H9 (cell line): ENCODE measurements around the gene FILIP1. TPM values are rescaled to one million over a fixed set of nuclear protein-coding genes. Genes with fewer than 3 reads are reported as not detected.

Experiments used
- DNase-seq: peaks from one replicate; pipeline ENCODE4 v3.0.0-alpha.2; 2017
- H2AFZ ChIP-seq: one replicate; pipeline ENCODE4 v1.6.1; 2013; ENCODE audit warnings: mild to moderate bottlenecking, low read length, control low read depth, moderate library complexity
- H2AK5ac ChIP-seq: 2 replicates; pipeline ENCODE4 v1.6.1; 2013; ENCODE audit warnings: low read length, control low read depth, mixed read lengths; ENCODE audit not compliant: insufficient read length
- H2BK120ac ChIP-seq: one replicate; pipeline ENCODE4 v1.6.1; 2013; ENCODE audit warnings: low read depth, mild to moderate bottlenecking, low read length, control low read depth, inconsistent platforms; ENCODE audit not compliant: poor library complexity, severe bottlenecking
- H2BK12ac ChIP-seq: 2 replicates; pipeline ENCODE4 v1.6.1; 2013; ENCODE audit warnings: low read length, control low read depth, mixed read lengths, low read depth; ENCODE audit not compliant: insufficient read length
- H2BK15ac ChIP-seq: 2 replicates; pipeline ENCODE4 v1.6.1; 2013; ENCODE audit warnings: low read depth, low read length, control low read depth
- H2BK20ac ChIP-seq: one replicate; pipeline ENCODE4 v1.6.1; 2013; ENCODE audit warnings: low read depth, mild to moderate bottlenecking, low read length, control low read depth, inconsistent platforms; ENCODE audit not compliant: poor library complexity, severe bottlenecking
- H2BK5ac ChIP-seq: 2 replicates; pipeline ENCODE4 v1.6.1; 2013; ENCODE audit warnings: low read length, control low read depth, mixed read lengths; ENCODE audit not compliant: insufficient read length
- H3K14ac ChIP-seq: 2 replicates; pipeline ENCODE4 v1.6.1; 2013; ENCODE audit warnings: low read length, control low read depth; ENCODE audit not compliant: insufficient read depth
- H3K18ac ChIP-seq: 2 replicates; pipeline ENCODE4 v1.6.1; 2013; ENCODE audit warnings: low read depth, mild to moderate bottlenecking, mixed read lengths, low read length, control low read depth; ENCODE audit not compliant: insufficient read length
- H3K23ac ChIP-seq: 2 replicates; pipeline ENCODE4 v1.6.1; 2013; ENCODE audit warnings: low read length, control low read depth, mixed read lengths, low read depth; ENCODE audit not compliant: insufficient read length
- H3K23me2 ChIP-seq: 2 replicates; pipeline ENCODE4 v1.6.1; 2013; ENCODE audit warnings: low read depth, mild to moderate bottlenecking, mixed read lengths, low read length, control low read depth; ENCODE audit not compliant: insufficient read length, poor library complexity, severe bottlenecking
- H3K27ac ChIP-seq: 2 replicates; pipeline ENCODE4 v1.5.1; 2013; ENCODE audit warnings: low read length, control low read depth, mixed read lengths, low read depth; ENCODE audit not compliant: insufficient read length
- H3K27me3 ChIP-seq: 2 replicates; pipeline ENCODE4 v1.6.1; 2013; ENCODE audit warnings: low read length, control low read depth, inconsistent platforms; ENCODE audit not compliant: insufficient read depth
- H3K4ac ChIP-seq: 2 replicates; pipeline ENCODE4 v1.6.1; 2013; ENCODE audit warnings: low read depth, mild to moderate bottlenecking, control low read depth, inconsistent platforms, low read length, moderate library complexity
- H3K4me1 ChIP-seq: 2 replicates; pipeline ENCODE4 v1.6.1; 2013; ENCODE audit warnings: low read length, control low read depth, inconsistent platforms; ENCODE audit not compliant: insufficient read depth
- H3K4me2 ChIP-seq: 2 replicates; pipeline ENCODE4 v1.6.1; 2013; ENCODE audit warnings: low read length, control low read depth, mixed read lengths; ENCODE audit not compliant: insufficient read length, insufficient read depth
- H3K56ac ChIP-seq: 2 replicates; pipeline ENCODE4 v1.6.1; 2013; ENCODE audit warnings: low read depth, mild to moderate bottlenecking, mixed read lengths, low read length, control low read depth; ENCODE audit not compliant: insufficient read length
- H3K79me1 ChIP-seq: 2 replicates; pipeline ENCODE4 v1.6.1; 2013; ENCODE audit warnings: low read depth, mild to moderate bottlenecking, moderate library complexity, low read length, control low read depth, inconsistent platforms; ENCODE audit not compliant: insufficient read depth, poor library complexity, severe bottlenecking
- H3K79me2 ChIP-seq: 2 replicates; pipeline ENCODE4 v1.6.1; 2013; ENCODE audit warnings: low read length, control low read depth, inconsistent platforms; ENCODE audit not compliant: insufficient read depth
- H3K9ac ChIP-seq: 2 replicates; pipeline ENCODE4 v1.6.1; 2013; ENCODE audit warnings: low read length, control low read depth, mixed read lengths; ENCODE audit not compliant: insufficient read length; ENCODE audit errors: extremely low read depth
- H3K9me3 ChIP-seq: one replicate; pipeline ENCODE4 v1.6.1; 2013; ENCODE audit warnings: low read depth, low read length, inconsistent platforms; ENCODE audit not compliant: control insufficient read depth
- H3T11ph ChIP-seq: one replicate; pipeline ENCODE4 v1.6.1; 2013; ENCODE audit warnings: mild to moderate bottlenecking, low read length, control low read depth, inconsistent platforms
- H4K20me1 ChIP-seq: one replicate; pipeline ENCODE4 v1.6.1; 2013; ENCODE audit not compliant: control insufficient read depth, insufficient read length, insufficient read depth
- H4K5ac ChIP-seq: 2 replicates; pipeline ENCODE4 v1.6.1; 2013; ENCODE audit warnings: low read depth, mild to moderate bottlenecking, mixed read lengths, low read length, control low read depth; ENCODE audit not compliant: insufficient read length
- H4K8ac ChIP-seq: replicated peaks from 2 replicates; pipeline ENCODE4 v1.6.1; 2013; ENCODE audit warnings: low read length, control low read depth, mixed read lengths, low read depth; ENCODE audit not compliant: insufficient read length
- H4K91ac ChIP-seq: 2 replicates; pipeline ENCODE4 v1.6.1; 2013; ENCODE audit warnings: low read depth, mild to moderate bottlenecking, moderate library complexity, mixed read lengths, low read length, control low read depth; ENCODE audit not compliant: insufficient read length
- H3K27ac Mint-ChIP-seq, 3 experiments: 2 replicates in 2 of 3; 3 replicates in 1 of 3; pipeline ENCODE4 v1.8.0; 2020 to 2021; ENCODE audit warnings: mixed read lengths in 3 of 3, mild to moderate bottlenecking in 1 of 3, moderate library complexity in 1 of 3
- H3K27me3 Mint-ChIP-seq: 2 replicates; pipeline ENCODE4 v1.8.0; 2021; ENCODE audit warnings: low read depth, mild to moderate bottlenecking, moderate library complexity, mixed read lengths
- H3K36me3 Mint-ChIP-seq, 3 experiments: 2 replicates in 2 of 3; 3 replicates in 1 of 3; pipeline ENCODE4 v1.8.0; 2020 to 2021; ENCODE audit warnings: low read depth in 3 of 3, mixed read lengths in 3 of 3; ENCODE audit not compliant: insufficient read depth in 1 of 3
- H3K4me1 Mint-ChIP-seq, 2 experiments: 2 replicates each; pipeline ENCODE4 v1.8.0; 2020; ENCODE audit warnings: mixed read lengths in 2 of 2
- H3K4me3 Mint-ChIP-seq, 2 experiments: 2 replicates in 1 of 2; 3 replicates in 1 of 2; pipeline ENCODE4 v1.8.0; 2020 to 2021; ENCODE audit warnings: mild to moderate bottlenecking in 2 of 2, mixed read lengths in 2 of 2, moderate library complexity in 1 of 2
- H3K9me3 Mint-ChIP-seq, 2 experiments: 2 replicates in 1 of 2; 3 replicates in 1 of 2; pipeline ENCODE4 v1.8.0; 2020; ENCODE audit warnings: mild to moderate bottlenecking in 2 of 2, mixed read lengths in 2 of 2, moderate library complexity in 1 of 2
- WGBS: extraction: QIAGEN DNeasy Blood & Tissue Kit; methylation state at CpG from one replicate; pipeline ENCODE4 v1.1.7; 2013; ENCODE audit warnings: missing lambda C conversion rate, low lambda C conversion rate, mixed read lengths; ENCODE audit not compliant: insufficient read length; ENCODE audit errors: extremely low coverage; 5-methylcytosine and 5-hydroxymethylcytosine counted together
- total RNA-seq: library from RNA; stranded (reverse); gene quantifications from 2 replicates; pipeline ENCODE4 v1.2.1, GENCODE V29; 2021
- TF ChIP-seq, protein P1 (sequence below): fragments of 200-600 bp; sonication (generic); conservative IDR thresholded peaks from 3 replicates; pipeline ENCODE4 v1.8.0; 2021; ENCODE audit warnings: antibody characterized with exemption, mild to moderate bottlenecking

The FILIP1 gene
- total RNA-seq, 1 experiment from 2014 or later = 10.5 TPM

DNA sequence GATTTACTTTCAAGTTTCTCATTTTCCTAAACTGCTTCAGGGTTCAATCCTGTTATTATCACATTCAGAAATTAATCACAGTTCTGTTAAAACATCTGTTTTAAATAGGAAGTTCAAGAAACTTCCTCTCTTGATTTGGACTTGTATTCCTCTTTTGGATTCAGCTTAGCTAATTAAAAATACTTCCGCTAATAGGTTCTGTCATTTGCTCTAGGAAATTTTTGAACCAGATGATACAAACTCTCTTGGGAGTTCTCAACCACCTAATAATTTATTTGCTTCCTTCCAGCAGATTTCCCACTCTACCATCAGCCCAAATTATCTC is 193.1 kb downstream of the FILIP1 start:
- H3K18ac ChIP-seq = no peak overlapping the region
- H3K4me1 ChIP-seq = no peaks in the 10 kb centered on the region; the same call in 1 of the 2 replicates
- H3K4ac ChIP-seq = no peak overlapping the region
- no peak overlapping the region for H2BK120ac ChIP-seq
- H3K9me3 ChIP-seq = no peaks in the 10 kb centered on the region
- no peak overlapping the region for H3K9ac ChIP-seq
- H2BK12ac ChIP-seq = no peak overlapping the region
- no peak overlapping the region for H2BK5ac ChIP-seq
- no peak overlapping the region for H4K5ac ChIP-seq
- no peak overlapping the region for H2AFZ ChIP-seq
- Mint-ChIP-seq H3K36me3 (no peaks in the 10 kb centered on the region), H3K4me3 (no peak overlapping the region), H3K27ac (no peak overlapping the region), H3K4me1 (peaks cover 17 to 19% of the 10 kb centered on the region in 2 experiments), H3K9me3 (no peaks in the 10 kb centered on the region), H3K27me3 (no peaks in the 10 kb centered on the region)
- no peak overlapping the region for H3K27ac ChIP-seq
- H3K14ac ChIP-seq = no peak overlapping the region
- H3K23me2 ChIP-seq = no peaks in the 10 kb centered on the region
- H3T11ph ChIP-seq = no peak overlapping the region
- H3K27me3 ChIP-seq = no peaks in the 10 kb centered on the region
- no peaks in the 10 kb centered on the region for H3K79me1 ChIP-seq
- H2BK15ac ChIP-seq = no peak overlapping the region
- no peaks in the 10 kb centered on the region for H4K20me1 ChIP-seq
- no peak overlapping the region for H4K91ac ChIP-seq
- no peak overlapping the region for H3K4me2 ChIP-seq
- no peak overlapping the region for H2AK5ac ChIP-seq
- TF ChIP-seq, protein P1, sequence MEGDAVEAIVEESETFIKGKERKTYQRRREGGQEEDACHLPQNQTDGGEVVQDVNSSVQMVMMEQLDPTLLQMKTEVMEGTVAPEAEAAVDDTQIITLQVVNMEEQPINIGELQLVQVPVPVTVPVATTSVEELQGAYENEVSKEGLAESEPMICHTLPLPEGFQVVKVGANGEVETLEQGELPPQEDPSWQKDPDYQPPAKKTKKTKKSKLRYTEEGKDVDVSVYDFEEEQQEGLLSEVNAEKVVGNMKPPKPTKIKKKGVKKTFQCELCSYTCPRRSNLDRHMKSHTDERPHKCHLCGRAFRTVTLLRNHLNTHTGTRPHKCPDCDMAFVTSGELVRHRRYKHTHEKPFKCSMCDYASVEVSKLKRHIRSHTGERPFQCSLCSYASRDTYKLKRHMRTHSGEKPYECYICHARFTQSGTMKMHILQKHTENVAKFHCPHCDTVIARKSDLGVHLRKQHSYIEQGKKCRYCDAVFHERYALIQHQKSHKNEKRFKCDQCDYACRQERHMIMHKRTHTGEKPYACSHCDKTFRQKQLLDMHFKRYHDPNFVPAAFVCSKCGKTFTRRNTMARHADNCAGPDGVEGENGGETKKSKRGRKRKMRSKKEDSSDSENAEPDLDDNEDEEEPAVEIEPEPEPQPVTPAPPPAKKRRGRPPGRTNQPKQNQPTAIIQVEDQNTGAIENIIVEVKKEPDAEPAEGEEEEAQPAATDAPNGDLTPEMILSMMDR = no peak
- no peak overlapping the region for H3K56ac ChIP-seq
- H3K79me2 ChIP-seq = no peaks in the 10 kb centered on the region
- H3K23ac ChIP-seq = no peak overlapping the region
- DNase-seq = no peak
- no peak overlapping the region for H2BK20ac ChIP-seq
- no CpG with 5 or more reads among the region's 1 CpG for WGBS
- H4K8ac ChIP-seq = no peak overlapping the region
